ENCODE data around the gene BCAS3.

Gene BCAS3

DNA sequence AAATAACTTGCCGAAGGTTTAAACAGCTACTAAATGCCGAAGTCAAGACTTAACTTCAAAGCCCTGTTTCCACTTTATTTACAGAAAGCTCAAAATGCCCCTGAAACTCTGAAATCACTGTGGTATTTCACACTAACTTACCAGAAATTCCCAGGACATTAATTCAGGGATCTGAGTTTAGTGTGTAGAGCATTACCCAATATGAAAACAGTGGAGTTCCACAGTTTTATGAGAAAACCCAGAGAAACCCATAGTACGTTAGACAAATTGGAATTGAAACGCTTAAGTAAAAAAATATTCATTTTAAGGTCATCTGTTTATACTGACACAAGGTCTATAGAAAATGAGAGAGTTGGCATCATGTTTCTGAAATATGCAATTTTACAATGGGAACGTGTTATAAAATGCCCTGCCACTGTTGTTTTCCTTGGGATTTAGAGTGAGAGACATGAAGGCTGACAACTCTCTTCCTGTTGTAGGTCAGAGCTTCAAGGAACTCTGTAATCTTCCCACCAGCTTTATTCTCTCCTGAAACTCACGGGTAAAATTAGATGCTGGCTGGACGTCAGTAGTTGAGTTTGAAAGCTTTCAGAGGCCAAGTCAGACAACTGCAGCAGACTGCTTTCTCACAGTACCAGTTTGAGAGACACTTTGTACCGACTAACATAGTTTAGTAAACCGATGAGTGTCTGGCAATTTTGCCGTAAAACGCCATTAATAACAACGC lies 582.6 kb downstream of the BCAS3 start:
- no peak overlapping the region for H3K27ac ChIP-seq
- TF ChIP-seq, protein P1, sequence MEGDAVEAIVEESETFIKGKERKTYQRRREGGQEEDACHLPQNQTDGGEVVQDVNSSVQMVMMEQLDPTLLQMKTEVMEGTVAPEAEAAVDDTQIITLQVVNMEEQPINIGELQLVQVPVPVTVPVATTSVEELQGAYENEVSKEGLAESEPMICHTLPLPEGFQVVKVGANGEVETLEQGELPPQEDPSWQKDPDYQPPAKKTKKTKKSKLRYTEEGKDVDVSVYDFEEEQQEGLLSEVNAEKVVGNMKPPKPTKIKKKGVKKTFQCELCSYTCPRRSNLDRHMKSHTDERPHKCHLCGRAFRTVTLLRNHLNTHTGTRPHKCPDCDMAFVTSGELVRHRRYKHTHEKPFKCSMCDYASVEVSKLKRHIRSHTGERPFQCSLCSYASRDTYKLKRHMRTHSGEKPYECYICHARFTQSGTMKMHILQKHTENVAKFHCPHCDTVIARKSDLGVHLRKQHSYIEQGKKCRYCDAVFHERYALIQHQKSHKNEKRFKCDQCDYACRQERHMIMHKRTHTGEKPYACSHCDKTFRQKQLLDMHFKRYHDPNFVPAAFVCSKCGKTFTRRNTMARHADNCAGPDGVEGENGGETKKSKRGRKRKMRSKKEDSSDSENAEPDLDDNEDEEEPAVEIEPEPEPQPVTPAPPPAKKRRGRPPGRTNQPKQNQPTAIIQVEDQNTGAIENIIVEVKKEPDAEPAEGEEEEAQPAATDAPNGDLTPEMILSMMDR (conservative IDR thresholded peaks at IDR 0.05): no peak
- TF ChIP-seq ZFX (IDR thresholded peaks at IDR 0.05): no peak

DNA sequence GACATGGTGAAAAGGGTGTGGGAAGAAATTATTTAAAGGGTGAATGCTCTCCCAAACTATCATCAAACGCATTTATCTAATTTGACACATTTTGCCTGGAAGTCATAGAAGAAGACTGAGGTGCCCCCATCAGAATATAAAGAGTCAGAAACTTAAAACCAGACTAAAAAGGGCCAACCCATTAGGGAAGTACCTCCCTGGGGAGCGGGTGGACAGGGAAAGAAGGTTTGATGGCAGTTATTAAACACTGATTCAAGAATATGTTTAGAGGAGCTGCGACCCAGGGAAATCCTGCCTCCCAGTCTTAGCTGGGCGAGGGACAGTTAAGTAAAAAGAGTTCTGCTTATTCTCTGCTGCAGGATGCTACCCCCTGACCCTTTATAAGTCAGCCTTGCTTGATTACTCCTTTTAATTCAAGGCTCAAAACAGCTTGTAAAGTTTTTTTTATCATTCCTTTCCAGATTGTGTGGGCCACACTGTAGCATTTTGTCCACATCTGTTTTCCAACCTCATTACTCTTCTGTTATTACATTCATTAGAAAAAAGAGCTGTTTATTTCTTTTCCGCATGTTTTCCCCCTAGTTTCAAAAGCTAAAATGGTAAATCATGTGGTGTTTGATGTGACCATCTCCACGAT lies 583.5 kb downstream of the BCAS3 start:
- no peak overlapping the region for H3K27ac ChIP-seq
- TF ChIP-seq, protein P1 (conservative IDR thresholded peaks at IDR 0.05): no peak
- TF ChIP-seq ZFX (IDR thresholded peaks at IDR 0.05): no peak

DNA sequence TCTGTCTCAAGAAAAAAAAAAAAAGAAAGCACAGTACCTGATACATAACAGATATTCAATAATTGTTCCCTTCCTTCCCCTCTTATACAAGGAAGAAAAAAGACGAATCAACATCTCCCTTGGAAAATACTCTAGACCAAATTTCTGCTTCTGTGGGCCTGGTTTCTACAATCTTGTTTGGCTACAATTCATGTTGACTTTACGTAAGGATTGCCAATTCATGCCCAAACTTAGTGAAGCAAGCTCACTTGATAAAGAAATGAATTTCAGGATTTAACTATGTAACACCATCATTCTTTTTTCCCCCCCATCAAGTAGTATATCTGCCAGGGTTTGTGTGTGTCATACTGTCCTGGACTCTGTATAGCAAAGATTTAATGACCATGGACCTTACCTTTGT lies 587.7 kb downstream of the BCAS3 start:
- TF ChIP-seq, protein P1 (conservative IDR thresholded peaks at IDR 0.05): no peak
- no peak for TF ChIP-seq ZFX (IDR thresholded peaks at IDR 0.05)

DNA sequence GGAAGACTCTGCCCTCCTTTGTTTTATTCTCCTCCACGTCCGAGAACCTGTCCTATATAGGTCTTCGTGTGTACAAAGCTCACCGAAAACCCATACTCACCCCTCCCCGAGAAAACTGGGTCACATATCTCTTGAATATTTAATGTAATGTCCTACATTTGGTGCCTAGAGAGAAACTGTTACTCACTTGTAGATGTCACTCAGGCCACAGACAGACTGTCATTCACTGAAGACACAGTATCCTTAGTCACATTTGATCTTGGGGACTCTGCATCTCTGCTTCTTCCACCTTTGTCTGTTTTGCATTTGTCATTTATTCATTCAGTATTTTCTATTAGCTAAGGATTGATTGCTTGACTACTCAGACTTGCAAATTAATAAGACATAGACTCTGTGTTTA lies 590.2 kb downstream of the BCAS3 start:
- no peak for TF ChIP-seq ZFX (IDR thresholded peaks at IDR 0.05)
- TF ChIP-seq, protein P1 (conservative IDR thresholded peaks at IDR 0.05): no peak
- no peak overlapping the region for H3K27ac ChIP-seq

More for the DNA sequence above, 587.7 kb downstream of the BCAS3 start:
- no peak overlapping the region for H3K27ac ChIP-seq

DNA sequence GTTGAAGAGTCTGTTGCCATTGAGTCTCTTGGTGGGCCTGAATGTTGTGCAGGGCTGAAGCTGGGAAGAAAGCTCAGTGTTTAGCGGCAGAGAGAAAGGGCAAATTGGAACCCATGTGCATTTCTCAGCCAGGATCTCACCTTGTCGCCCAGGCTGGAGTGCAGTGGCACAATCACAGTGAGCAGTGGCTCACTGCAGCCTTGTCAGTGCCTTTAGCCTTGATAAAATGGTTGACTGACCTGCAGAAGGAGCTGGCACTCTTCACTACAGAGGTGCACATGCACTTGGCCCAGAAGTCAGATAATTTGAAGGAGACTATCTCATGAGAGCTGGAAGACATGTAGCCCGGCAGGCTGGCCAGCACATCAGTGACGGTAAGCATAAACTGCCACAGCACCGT lies 597.7 kb downstream of the BCAS3 start:
- no peak for TF ChIP-seq ZFX (IDR thresholded peaks at IDR 0.05)
- TF ChIP-seq, protein P1 (conservative IDR thresholded peaks at IDR 0.05): no peak
- no peak overlapping the region for H3K27ac ChIP-seq

DNA sequence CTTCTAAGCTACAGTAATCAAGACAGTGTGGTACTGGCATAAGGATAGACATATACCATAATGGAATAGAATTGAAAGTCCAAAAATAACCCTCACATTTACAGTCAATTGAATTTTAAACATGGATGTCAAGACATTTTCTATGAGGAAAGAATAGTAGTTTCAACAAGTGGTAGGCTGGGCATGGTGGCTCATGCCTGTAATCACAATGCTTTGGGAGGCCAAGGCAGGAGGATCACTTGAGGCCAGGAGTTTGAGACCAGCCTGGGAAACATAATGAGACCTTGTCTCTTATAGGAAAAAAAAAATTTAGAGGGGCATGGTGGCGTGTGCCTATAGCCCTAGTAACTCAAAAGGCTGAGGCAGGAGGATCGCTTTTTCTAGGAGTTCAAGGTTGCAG lies 599.2 kb downstream of the BCAS3 start:
- TF ChIP-seq ZFX (IDR thresholded peaks at IDR 0.05): no peak
- TF ChIP-seq, protein P1 (conservative IDR thresholded peaks at IDR 0.05): no peak
- H3K27ac ChIP-seq: no peak overlapping the region

DNA sequence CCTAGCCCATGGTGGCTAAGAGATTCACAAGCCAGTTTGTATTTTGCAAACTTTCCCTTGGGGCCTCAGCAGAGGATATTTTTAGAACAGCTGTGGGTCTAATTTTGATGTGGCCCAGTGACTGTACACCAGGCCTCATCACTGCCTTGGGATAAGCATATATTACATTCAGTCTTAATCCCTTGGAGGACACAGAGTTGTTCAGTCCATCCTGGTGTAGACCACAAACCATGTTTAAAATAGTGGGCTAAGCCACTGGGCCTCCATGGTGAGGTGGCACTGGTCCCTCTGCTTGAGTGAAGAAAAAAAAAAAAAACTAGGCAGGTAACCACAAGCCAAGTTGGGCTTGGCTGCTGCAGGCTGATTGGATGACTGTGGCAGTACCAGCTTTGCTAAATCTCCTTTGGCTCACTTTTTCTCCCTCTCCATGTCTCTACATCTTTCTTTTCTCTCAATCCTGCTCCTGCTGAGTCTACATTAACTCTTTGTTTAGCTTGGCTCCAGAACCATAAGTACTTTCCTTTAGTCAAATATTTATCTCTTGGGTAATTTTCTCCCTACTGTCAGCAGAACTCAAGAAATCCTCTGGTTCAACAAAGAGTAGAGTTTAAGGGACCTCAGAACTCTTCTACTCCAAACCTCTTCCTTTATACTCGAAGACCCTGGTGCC lies 602.0 kb downstream of the BCAS3 start:
- TF ChIP-seq ZFX (IDR thresholded peaks at IDR 0.05): no peak
- TF ChIP-seq, protein P1 (conservative IDR thresholded peaks at IDR 0.05): no peak
- H3K27ac ChIP-seq: no peak overlapping the region

All from C4-2B (cell line).